ENCODE results near the gene SHISAL1. TPM values are rescaled to one million over a fixed set of nuclear protein-coding genes. Genes with fewer than 3 reads are reported as not detected.

The SHISAL1 gene
- total RNA-seq, 1 donor from 2014 or later = 3.2 TPM

- Mint-ChIP-seq H3K4me3 (ENCODE audit: unreplicated experiment) (no peak overlapping the region), H3K27ac (ENCODE audit: unreplicated experiment) (no peak overlapping the region), H3K4me1 (ENCODE audit: low read depth, unreplicated experiment) (peaks cover 6% of the 10 kb centered on the region), H3K36me3 (ENCODE audit: unreplicated experiment) (no peaks in the 10 kb centered on the region), H3K9me3 (ENCODE audit: unreplicated experiment) (peaks cover 12% of the 10 kb centered on the region), H3K27me3 (ENCODE audit: unreplicated experiment) (peaks cover 3% of the 10 kb centered on the region)
- TF ChIP-seq CTCF (IDR thresholded peaks at IDR 0.05; ENCODE audit: partially characterized antibody, unreplicated experiment) = no peak
- DNase-seq = peak; percentile 6
These were observed 111.1 kb downstream of the SHISAL1 start for GRCh38 chr22:44201665-44202064.

GRCh38 chr22:44200855-44201550 is 111.7 kb downstream of the SHISAL1 start:
- no peak for TF ChIP-seq CTCF (IDR thresholded peaks at IDR 0.05; ENCODE audit: partially characterized antibody, unreplicated experiment)
- Mint-ChIP-seq H3K27me3 (ENCODE audit: unreplicated experiment) (peaks cover 3% of the 10 kb centered on the region), H3K27ac (ENCODE audit: unreplicated experiment) (no peak overlapping the region), H3K36me3 (ENCODE audit: unreplicated experiment) (no peaks in the 10 kb centered on the region), H3K4me1 (ENCODE audit: low read depth, unreplicated experiment) (peaks cover 7% of the 10 kb centered on the region), H3K4me3 (ENCODE audit: unreplicated experiment) (no peak overlapping the region), H3K9me3 (ENCODE audit: unreplicated experiment) (peaks cover 12% of the 10 kb centered on the region)
- peak; percentile 9 for DNase-seq

- no peak for TF ChIP-seq CTCF (IDR thresholded peaks at IDR 0.05; ENCODE audit: partially characterized antibody, unreplicated experiment)
- no peak overlapping the region for H3K27ac Mint-ChIP-seq (ENCODE audit: unreplicated experiment)
- peaks cover 12% of the 10 kb centered on the region for H3K9me3 Mint-ChIP-seq (ENCODE audit: unreplicated experiment)
- DNase-seq = no peak
- H3K27me3 Mint-ChIP-seq (ENCODE audit: unreplicated experiment) = peaks cover 3% of the 10 kb centered on the region
- H3K36me3 Mint-ChIP-seq (ENCODE audit: unreplicated experiment) = no peaks in the 10 kb centered on the region
- peaks cover 8% of the 10 kb centered on the region for H3K4me1 Mint-ChIP-seq (ENCODE audit: low read depth, unreplicated experiment)
- no peak overlapping the region for H3K4me3 Mint-ChIP-seq (ENCODE audit: unreplicated experiment)
These were observed 112.3 kb downstream of the SHISAL1 start for GRCh38 chr22:44200451-44200850.

- H3K27ac Mint-ChIP-seq (ENCODE audit: unreplicated experiment) = no peak overlapping the region
- DNase-seq = no peak
- H3K4me3 Mint-ChIP-seq (ENCODE audit: unreplicated experiment) = no peak overlapping the region
- H3K9me3 Mint-ChIP-seq (ENCODE audit: unreplicated experiment) = peaks cover 10% of the 10 kb centered on the region
- no peaks in the 10 kb centered on the region for H3K36me3 Mint-ChIP-seq (ENCODE audit: unreplicated experiment)
- peaks cover 8% of the 10 kb centered on the region for H3K4me1 Mint-ChIP-seq (ENCODE audit: low read depth, unreplicated experiment)
- H3K27me3 Mint-ChIP-seq (ENCODE audit: unreplicated experiment) = peaks cover 2% of the 10 kb centered on the region
- no peak for TF ChIP-seq CTCF (IDR thresholded peaks at IDR 0.05; ENCODE audit: partially characterized antibody, unreplicated experiment)
These were observed 112.9 kb downstream of the SHISAL1 start for GRCh38 chr22:44199866-44200265.

GRCh38 chr22:44199164-44199563 is 113.6 kb downstream of the SHISAL1 start:
- Mint-ChIP-seq H3K27me3 (ENCODE audit: unreplicated experiment) (peaks cover 2% of the 10 kb centered on the region), H3K27ac (ENCODE audit: unreplicated experiment) (no peak overlapping the region), H3K4me3 (ENCODE audit: unreplicated experiment) (no peak overlapping the region), H3K9me3 (ENCODE audit: unreplicated experiment) (peaks cover 13% of the 10 kb centered on the region), H3K4me1 (ENCODE audit: low read depth, unreplicated experiment) (peaks cover 8% of the 10 kb centered on the region), H3K36me3 (ENCODE audit: unreplicated experiment) (no peaks in the 10 kb centered on the region)
- DNase-seq = no peak
- no peak for TF ChIP-seq CTCF (IDR thresholded peaks at IDR 0.05; ENCODE audit: partially characterized antibody, unreplicated experiment)

Measured in glutamatergic neuron (in vitro differentiated cells).